Right lobe of liver (tissue), 6 donors: ENCODE data around the gene MBP. TPM values are rescaled to one million over a fixed set of nuclear protein-coding genes. Genes with fewer than 3 reads are reported as not detected.

ENCODE experiments used
- ATAC-seq, 4 donors: fragments of 200-7000 bp; cut with Tn5 transposase; one replicate each; pipeline ENCODE4 v1.9.1; 2020; ENCODE audit warnings: mild to moderate bottlenecking in 4 of 4, moderate library complexity in 4 of 4
- DNase-seq, 3 donors: peaks; one replicate each; pipeline ENCODE4 v3.0.0-alpha.2; 2020
- H3K27ac ChIP-seq, 3 donors: fragments of 200-600 bp; one replicate each; pipeline ENCODE4 v1.8.0; 2022
- H3K27me3 ChIP-seq, 2 donors: fragments of 200-600 bp; one replicate each; pipeline ENCODE4 v1.8.0; 2022
- H3K36me3 ChIP-seq, 4 donors: fragments of 200-600 bp; sonication (generic) in 1 of 4; one replicate each; pipeline versions ENCODE4 v1.5.1 to v1.8.0; 2017 to 2022; ENCODE audit warnings: control low read depth in 1 of 4
- H3K4me1 ChIP-seq, 4 donors: fragments of 200-600 bp; sonication (generic) in 1 of 4; one replicate each; pipeline versions ENCODE4 v1.5.1 to v1.8.0; 2017 to 2022; ENCODE audit warnings: control low read depth in 1 of 4
- H3K4me3 ChIP-seq, 3 donors: fragments of 200-600 bp; one replicate each; pipeline ENCODE4 v1.8.0; 2022
- H3K9me3 ChIP-seq, 4 donors: fragments of 200-600 bp; sonication (generic) in 1 of 4; one replicate each; pipeline versions ENCODE4 v1.5.1 to v1.8.0; 2017 to 2022; ENCODE audit warnings: control low read depth in 1 of 4
- CTCF ChIP-seq, 4 donors: fragments of 200-600 bp in 3 of 4; fragments of 450-650 bp in 1 of 4; IDR thresholded peaks; one replicate each; pipeline versions ENCODE4 v1.5.1 to v1.8.0; 2016 to 2022; ENCODE audit warnings: antibody characterized with exemption in 4 of 4, mild to moderate bottlenecking in 2 of 4
- POLR2A ChIP-seq: fragments of 450-650 bp; IDR thresholded peaks from one replicate; pipeline ENCODE4 v1.6.1; 2017; ENCODE audit warnings: antibody characterized with exemption, mild to moderate bottlenecking
- WGBS: methylation state at CpG from one replicate; pipeline ENCODE4 v1.1.6; 2018; ENCODE audit warnings: low coverage, low lambda C conversion rate; ENCODE audit not compliant: insufficient coverage; ENCODE audit errors: missing lambda C conversion rate; 5-methylcytosine and 5-hydroxymethylcytosine counted together
- intact Hi-C, 2 donors: fragments of 100-400 bp; cut with DNase I; formaldehyde crosslinking; loops; one replicate each; pipeline versions ENCODE4 v1.11.2 to v1.14.1; 2022
- total RNA-seq, 6 experiments: library from RNA; depleted of rRNA in 2 of 6; stranded (reverse); fragments of >200 nt in 2 of 6; fragmentation: NEBNext Ultra II Directional in 3 of 6; extraction: Animal tissue kit (Norgen Biotek cat#: 25700) in 3 of 6; gene quantifications; one replicate each; pipeline versions ENCODE4 v1.1.0 to v1.2.4, GENCODE V29; 2016 to 2023
- donor health status: DM: no; HTN: yes; CAD: no.
- donor health status: DM: no; HTN: no; CAD: no.
- donor health status: DM: no; HTN: no; CAD: no.
- donor health status: DM: no; HTN: yes; CAD: no.
- donor health status: DM: no; HTN: yes; CAD: no.

MBP gene
- total RNA-seq, 6 experiments from 2014 or later = 24.0 to 40.8 (median 27.6) TPM

DNA sequence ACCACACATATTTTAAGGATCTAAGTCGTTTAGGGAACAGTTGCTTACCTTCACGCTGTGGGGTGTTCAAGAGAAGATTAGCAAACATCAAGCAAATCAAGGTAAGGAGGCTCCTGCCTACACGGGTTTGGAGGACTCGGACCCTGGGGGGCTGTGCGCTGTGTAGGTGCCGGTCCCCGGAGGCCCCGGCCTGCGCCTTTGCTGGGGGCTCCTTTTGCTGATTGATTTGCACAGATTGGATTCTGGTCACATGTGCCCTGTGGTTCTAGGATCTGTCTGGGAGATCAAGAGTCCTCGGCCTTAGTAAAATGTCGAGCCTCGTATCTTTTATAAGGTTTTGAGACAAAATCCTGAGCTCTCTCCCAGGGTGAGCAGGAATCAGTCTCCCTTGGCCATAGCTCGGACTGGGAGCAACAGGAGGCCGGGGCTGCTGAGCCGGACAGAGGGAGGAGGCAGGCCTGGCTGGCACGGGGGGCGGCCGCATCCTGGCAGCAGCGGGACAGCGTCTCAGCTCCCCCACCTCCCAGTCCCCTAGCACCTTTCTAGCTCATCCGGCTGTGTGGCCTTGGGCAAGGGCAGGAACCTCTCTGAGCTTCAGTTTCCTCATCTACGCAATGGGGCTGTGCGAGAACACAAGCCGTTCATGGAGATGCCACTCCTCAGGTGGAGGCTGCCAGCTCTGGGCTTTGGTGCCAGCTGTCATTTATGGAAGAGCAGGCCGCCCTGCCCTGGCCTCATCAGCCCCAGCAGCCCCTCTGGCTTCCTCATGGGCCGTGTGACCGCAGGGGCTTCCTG, 147.2 kb downstream of the MBP start:
- ATAC-seq (no peak), DNase-seq (peak in 1 of 3 donors; percentile 38)
- 71% methylated on average over 10 of the region's 27 CpGs for WGBS
- no peaks in the 10 kb centered on the region for H3K27me3 ChIP-seq
- H3K9me3 ChIP-seq = no peaks in the 10 kb centered on the region
- H3K27ac ChIP-seq = no peak overlapping the region
- no peaks in the 10 kb centered on the region for H3K36me3 ChIP-seq
- intact Hi-C loops = loop anchor here in 1 of 2 donors (5.0 to 10.0 kb wide), 2 partner anchors 63 to 181 kb away; no protein-coding TSS in a partner anchor
- peaks cover 0 to 12% (median 2%) of the 10 kb centered on the region in 4 donors for H3K4me1 ChIP-seq
- TF ChIP-seq POLR2A (no peak), CTCF (IDR thresholded peaks at IDR 0.05) (no peak)
- no peak overlapping the region for H3K4me3 ChIP-seq

- 81% methylated on average over 4 of the region's 40 CpGs for WGBS
- intact Hi-C loops = loop anchor here in 1 of 2 donors (5.0 to 10.0 kb wide), 2 partner anchors 62 to 180 kb away; no protein-coding TSS in a partner anchor
These were observed 148.1 kb downstream of the MBP start for GRCh38 chr18:76984193-76985155.

GRCh38 chr18:76983613-76984051, 149.0 kb downstream of the MBP start:
- Histone ChIP-seq H3K4me1 (peaks cover 0 to 12% (median 2%) of the 10 kb centered on the region in 4 donors), H3K36me3 (no peaks in the 10 kb centered on the region), H3K27ac (no peak overlapping the region), H3K27me3 (no peaks in the 10 kb centered on the region), H3K4me3 (no peak overlapping the region), H3K9me3 (no peaks in the 10 kb centered on the region)
- DNase-seq (peak in 1 of 3 donors; percentile 39), ATAC-seq (no peak)
- TF ChIP-seq CTCF (IDR thresholded peaks at IDR 0.05) = no peak
- TF ChIP-seq POLR2A = no peak
- 31% methylated on average over 6 of the region's 10 CpGs for WGBS
- intact Hi-C loops = loop anchor here in 1 of 2 donors (10.0 kb wide), 1 partner anchor 179 kb away; no protein-coding TSS in a partner anchor

More at GRCh38 chr18:76984193-76985155, 148.1 kb downstream of the MBP start:
- H3K27me3 ChIP-seq = no peaks in the 10 kb centered on the region
- DNase-seq (peak in 1 of 3 donors; percentile 58), ATAC-seq (no peak)
- no peaks in the 10 kb centered on the region for H3K9me3 ChIP-seq
- H3K36me3 ChIP-seq = no peaks in the 10 kb centered on the region
- no peak overlapping the region for H3K27ac ChIP-seq
- no peak overlapping the region for H3K4me3 ChIP-seq
- peaks cover 0 to 12% (median 2%) of the 10 kb centered on the region in 4 donors for H3K4me1 ChIP-seq
- no peak for TF ChIP-seq CTCF (IDR thresholded peaks at IDR 0.05)
- TF ChIP-seq POLR2A = no peak

DNA sequence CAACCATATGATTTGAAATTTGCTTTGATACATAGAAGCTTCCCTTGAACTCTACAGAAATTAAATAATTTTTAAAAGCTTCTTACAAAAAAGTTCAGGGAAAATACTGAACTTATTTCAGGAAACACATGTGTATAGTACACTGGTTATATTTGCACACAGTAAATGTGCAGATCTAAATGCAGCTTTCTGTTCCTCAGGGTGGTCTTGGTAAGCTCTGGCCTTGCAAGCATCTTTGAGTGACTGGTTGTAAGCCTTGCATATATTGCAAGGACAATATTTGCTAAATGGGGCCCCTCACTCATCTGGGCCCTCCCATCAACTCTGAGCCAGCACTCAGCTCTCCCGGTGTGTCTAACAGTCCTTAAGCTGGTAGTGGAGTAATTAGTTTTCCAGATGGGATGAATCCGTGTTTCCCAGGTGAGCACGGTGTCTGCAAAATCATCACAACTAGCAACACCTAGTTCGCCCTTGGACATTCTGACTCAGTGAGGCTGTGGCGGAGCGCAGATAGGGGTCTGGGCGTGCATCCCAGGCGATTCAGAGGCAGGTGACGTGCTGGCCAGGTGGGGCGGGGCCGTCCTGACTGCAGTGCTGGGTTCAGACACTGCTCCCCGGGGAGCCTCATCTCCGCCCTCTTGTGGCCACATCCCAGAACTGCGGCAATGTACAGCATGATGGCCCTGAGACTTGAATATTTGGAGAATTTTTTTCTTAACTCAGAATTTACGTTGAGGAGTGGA, 149.6 kb downstream of the MBP start:
- intact Hi-C loops = loop anchor here in 1 of 2 donors (10.0 kb wide), 1 partner anchor 178 kb away; no protein-coding TSS in a partner anchor
- H3K36me3 ChIP-seq = no peaks in the 10 kb centered on the region
- no peak overlapping the region for H3K4me3 ChIP-seq
- WGBS = 18% methylated on average over 9 of the region's 15 CpGs
- peaks cover 0 to 12% (median 2%) of the 10 kb centered on the region in 4 donors for H3K4me1 ChIP-seq
- DNase-seq (peak; percentile 91), ATAC-seq (peak; percentile 91 to 93 (median 92))
- no peak overlapping the region for H3K27ac ChIP-seq
- no peaks in the 10 kb centered on the region for H3K9me3 ChIP-seq
- no peaks in the 10 kb centered on the region for H3K27me3 ChIP-seq
- TF ChIP-seq POLR2A (no peak), CTCF (IDR thresholded peaks at IDR 0.05) (peak; percentile 87 to 97 (median 93))
